ENCODE measurements around the gene NACC1.

Gene NACC1

GRCh38 chr19:13133241-13133870 lies 15.3 kb downstream of the NACC1 start:
- Histone ChIP-seq H3K27ac (replicated peaks) (no peak overlapping the region), H3K4me3 (replicated peaks; ENCODE audit: insufficient read depth, low read length) (no peak overlapping the region), H3K27me3 (ENCODE audit: insufficient read depth, poor library complexity, severe bottlenecking) (no peaks in the 10 kb centered on the region)
- no peak for DNase-seq (ENCODE audit: low read depth in 1 of 2, low spot score in 1 of 2)
- TF ChIP-seq GABPA (IDR thresholded peaks at IDR 0.05; ENCODE audit: low read depth) (no peak), SPI1 (IDR thresholded peaks at IDR 0.05; ENCODE audit: borderline replicate concordance, low read depth) (no peak), POLR2AphosphoS5 (IDR thresholded peaks at IDR 0.05; ENCODE audit: low read depth) (no peak)
- TF ChIP-seq, protein P1, sequence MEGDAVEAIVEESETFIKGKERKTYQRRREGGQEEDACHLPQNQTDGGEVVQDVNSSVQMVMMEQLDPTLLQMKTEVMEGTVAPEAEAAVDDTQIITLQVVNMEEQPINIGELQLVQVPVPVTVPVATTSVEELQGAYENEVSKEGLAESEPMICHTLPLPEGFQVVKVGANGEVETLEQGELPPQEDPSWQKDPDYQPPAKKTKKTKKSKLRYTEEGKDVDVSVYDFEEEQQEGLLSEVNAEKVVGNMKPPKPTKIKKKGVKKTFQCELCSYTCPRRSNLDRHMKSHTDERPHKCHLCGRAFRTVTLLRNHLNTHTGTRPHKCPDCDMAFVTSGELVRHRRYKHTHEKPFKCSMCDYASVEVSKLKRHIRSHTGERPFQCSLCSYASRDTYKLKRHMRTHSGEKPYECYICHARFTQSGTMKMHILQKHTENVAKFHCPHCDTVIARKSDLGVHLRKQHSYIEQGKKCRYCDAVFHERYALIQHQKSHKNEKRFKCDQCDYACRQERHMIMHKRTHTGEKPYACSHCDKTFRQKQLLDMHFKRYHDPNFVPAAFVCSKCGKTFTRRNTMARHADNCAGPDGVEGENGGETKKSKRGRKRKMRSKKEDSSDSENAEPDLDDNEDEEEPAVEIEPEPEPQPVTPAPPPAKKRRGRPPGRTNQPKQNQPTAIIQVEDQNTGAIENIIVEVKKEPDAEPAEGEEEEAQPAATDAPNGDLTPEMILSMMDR (IDR thresholded peaks at IDR 0.05; ENCODE audit: insufficient read depth, low read length): no peak
- TF ChIP-seq, protein P2, sequence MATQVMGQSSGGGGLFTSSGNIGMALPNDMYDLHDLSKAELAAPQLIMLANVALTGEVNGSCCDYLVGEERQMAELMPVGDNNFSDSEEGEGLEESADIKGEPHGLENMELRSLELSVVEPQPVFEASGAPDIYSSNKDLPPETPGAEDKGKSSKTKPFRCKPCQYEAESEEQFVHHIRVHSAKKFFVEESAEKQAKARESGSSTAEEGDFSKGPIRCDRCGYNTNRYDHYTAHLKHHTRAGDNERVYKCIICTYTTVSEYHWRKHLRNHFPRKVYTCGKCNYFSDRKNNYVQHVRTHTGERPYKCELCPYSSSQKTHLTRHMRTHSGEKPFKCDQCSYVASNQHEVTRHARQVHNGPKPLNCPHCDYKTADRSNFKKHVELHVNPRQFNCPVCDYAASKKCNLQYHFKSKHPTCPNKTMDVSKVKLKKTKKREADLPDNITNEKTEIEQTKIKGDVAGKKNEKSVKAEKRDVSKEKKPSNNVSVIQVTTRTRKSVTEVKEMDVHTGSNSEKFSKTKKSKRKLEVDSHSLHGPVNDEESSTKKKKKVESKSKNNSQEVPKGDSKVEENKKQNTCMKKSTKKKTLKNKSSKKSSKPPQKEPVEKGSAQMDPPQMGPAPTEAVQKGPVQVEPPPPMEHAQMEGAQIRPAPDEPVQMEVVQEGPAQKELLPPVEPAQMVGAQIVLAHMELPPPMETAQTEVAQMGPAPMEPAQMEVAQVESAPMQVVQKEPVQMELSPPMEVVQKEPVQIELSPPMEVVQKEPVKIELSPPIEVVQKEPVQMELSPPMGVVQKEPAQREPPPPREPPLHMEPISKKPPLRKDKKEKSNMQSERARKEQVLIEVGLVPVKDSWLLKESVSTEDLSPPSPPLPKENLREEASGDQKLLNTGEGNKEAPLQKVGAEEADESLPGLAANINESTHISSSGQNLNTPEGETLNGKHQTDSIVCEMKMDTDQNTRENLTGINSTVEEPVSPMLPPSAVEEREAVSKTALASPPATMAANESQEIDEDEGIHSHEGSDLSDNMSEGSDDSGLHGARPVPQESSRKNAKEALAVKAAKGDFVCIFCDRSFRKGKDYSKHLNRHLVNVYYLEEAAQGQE (IDR thresholded peaks at IDR 0.05; ENCODE audit: insufficient replicate concordance, low read depth): no peak

DNA sequence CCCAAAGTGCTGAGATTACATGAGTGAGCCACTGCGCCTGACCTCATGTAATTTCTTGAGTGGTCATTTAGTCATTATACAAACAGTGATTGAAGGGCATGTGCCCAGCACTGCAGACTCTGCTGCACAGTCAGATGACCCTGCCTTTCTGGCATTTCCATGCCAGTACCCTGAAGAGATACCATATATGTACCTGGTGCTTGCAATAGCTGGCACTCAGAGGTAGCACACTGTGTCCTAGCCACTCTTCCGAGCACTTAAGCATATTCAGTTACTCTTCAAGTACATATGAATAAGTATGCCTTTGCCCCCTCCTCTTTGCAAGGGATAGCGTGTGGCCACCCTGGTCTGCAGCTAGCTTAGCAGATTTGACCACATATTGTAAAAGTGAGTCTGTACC lies 16.6 kb downstream of the NACC1 start:
- H3K4me3 ChIP-seq (replicated peaks; ENCODE audit: insufficient read depth, low read length): no peak overlapping the region
- no peaks in the 10 kb centered on the region for H3K27me3 ChIP-seq (ENCODE audit: insufficient read depth, poor library complexity, severe bottlenecking)
- H3K27ac ChIP-seq (replicated peaks): no peak overlapping the region
- TF ChIP-seq SPI1 (IDR thresholded peaks at IDR 0.05; ENCODE audit: borderline replicate concordance, low read depth) (no peak), GABPA (IDR thresholded peaks at IDR 0.05; ENCODE audit: low read depth) (no peak), POLR2AphosphoS5 (IDR thresholded peaks at IDR 0.05; ENCODE audit: low read depth) (no peak)
- TF ChIP-seq, protein P2 (IDR thresholded peaks at IDR 0.05; ENCODE audit: insufficient replicate concordance, low read depth): no peak
- TF ChIP-seq, protein P1 (IDR thresholded peaks at IDR 0.05; ENCODE audit: insufficient read depth, low read length): no peak
- DNase-seq (ENCODE audit: low read depth in 1 of 2, low spot score in 1 of 2): no peak

- H3K27ac ChIP-seq (replicated peaks): no peak overlapping the region
- H3K27me3 ChIP-seq (ENCODE audit: insufficient read depth, poor library complexity, severe bottlenecking): no peaks in the 10 kb centered on the region
- H3K4me3 ChIP-seq (replicated peaks; ENCODE audit: insufficient read depth, low read length): no peak overlapping the region
- no peak for DNase-seq (ENCODE audit: low read depth in 1 of 2, low spot score in 1 of 2)
- no peak for TF ChIP-seq POLR2AphosphoS5 (IDR thresholded peaks at IDR 0.05; ENCODE audit: low read depth)
- TF ChIP-seq, protein P2 (IDR thresholded peaks at IDR 0.05; ENCODE audit: insufficient replicate concordance, low read depth): no peak
- TF ChIP-seq SPI1 (IDR thresholded peaks at IDR 0.05; ENCODE audit: borderline replicate concordance, low read depth): no peak
- TF ChIP-seq, protein P1 (IDR thresholded peaks at IDR 0.05; ENCODE audit: insufficient read depth, low read length): no peak
- TF ChIP-seq GABPA (IDR thresholded peaks at IDR 0.05; ENCODE audit: low read depth): no peak
These were observed 17.3 kb downstream of the NACC1 start for GRCh38 chr19:13135068-13136062.
